Natural killer cell (primary cell): ENCODE data around the gene TJAP1. TPM values are rescaled to one million over a fixed set of nuclear protein-coding genes. Genes with fewer than 3 reads are reported as not detected.

Experiments
- ATAC-seq, 3 donors: fragments of 150-1000 bp in 2 of 3; fragments of 200-7000 bp in 1 of 3; cut with Tn5 transposase; 1 replicate in 1 of 3; 2 replicates in 2 of 3; pipeline ENCODE4 v1.10.0; 2021; ENCODE audit warnings: mild to moderate bottlenecking in 2 of 3, moderate library complexity in 2 of 3
- DNase-seq, 2 donors: peaks; one replicate each; pipeline versions ENCODE4 v3.0.0 to v3.0.0-alpha.2; 2013 to 2021; ENCODE audit warnings: mixed read lengths in 1 of 2
- H3K27ac ChIP-seq: one replicate; pipeline ENCODE4 v1.5.1; 2013; ENCODE audit warnings: mild to moderate bottlenecking, low read length
- H3K27me3 ChIP-seq: one replicate; pipeline ENCODE4 v1.6.1; 2013; ENCODE audit warnings: low read length; ENCODE audit not compliant: control insufficient read depth, insufficient read depth
- H3K36me3 ChIP-seq: one replicate; pipeline ENCODE4 v1.6.1; 2013; ENCODE audit warnings: low read length; ENCODE audit not compliant: control insufficient read depth, insufficient read depth
- H3K4me1 ChIP-seq: one replicate; pipeline ENCODE4 v1.6.1; 2013; ENCODE audit warnings: low read length; ENCODE audit not compliant: control insufficient read depth, insufficient read depth
- H3K4me3 ChIP-seq: one replicate; pipeline ENCODE4 v1.5.1; 2013; ENCODE audit warnings: low read length
- H3K9me3 ChIP-seq: one replicate; pipeline ENCODE4 v1.6.1; 2013; ENCODE audit warnings: low read length; ENCODE audit not compliant: control insufficient read depth, insufficient read depth
- H3K27ac Mint-ChIP-seq, 2 donors: one replicate each; pipeline ENCODE4 v1.8.0; 2022; ENCODE audit warnings: mild to moderate bottlenecking in 2 of 2, mixed read lengths in 2 of 2, moderate library complexity in 1 of 2
- H3K27me3 Mint-ChIP-seq, 2 donors: one replicate each; pipeline ENCODE4 v1.8.0; 2022; ENCODE audit warnings: low read depth in 2 of 2, mixed read lengths in 2 of 2
- H3K36me3 Mint-ChIP-seq: one replicate; pipeline ENCODE4 v1.8.0; 2022; ENCODE audit warnings: mixed read lengths
- H3K4me1 Mint-ChIP-seq, 2 donors: one replicate each; pipeline ENCODE4 v1.8.0; 2022; ENCODE audit warnings: mixed read lengths in 2 of 2
- H3K4me3 Mint-ChIP-seq: one replicate; pipeline ENCODE4 v1.8.0; 2022; ENCODE audit warnings: mild to moderate bottlenecking, moderate library complexity, mixed read lengths
- H3K9me3 Mint-ChIP-seq, 2 donors: one replicate each; pipeline ENCODE4 v1.8.0; 2022; ENCODE audit warnings: mixed read lengths in 2 of 2
- CTCF ChIP-seq: fragments of 200-600 bp; IDR thresholded peaks from one replicate; pipeline ENCODE4 v1.8.0; 2022; ENCODE audit warnings: antibody characterized with exemption
- WGBS: methylation state at CpG from one replicate; pipeline ENCODE4 v1.1.7; 2013; ENCODE audit warnings: missing lambda C conversion rate; ENCODE audit not compliant: insufficient coverage; 5-methylcytosine and 5-hydroxymethylcytosine counted together
- intact Hi-C: fragments of 100-400 bp; cut with micrococcal nuclease; formaldehyde crosslinking; loops from one replicate; pipeline ENCODE4 v1.14.2; 2022
- total RNA-seq, 4 donors: library from RNA; stranded (reverse); fragments of 120-200 nt in 1 of 4; gene quantifications; one replicate each; pipeline versions ENCODE4 v1.2.3 to v1.2.4, GENCODE V29; 2013 to 2022

Gene TJAP1
- total RNA-seq, 3 donors from 2014 or later (not counting 1 experiment from before 2014, with no cell fraction given), result 26.7 to 33.8 (median 29.9) TPM

GRCh38 chr6:43508481-43509141 is 31.2 kb downstream of the TJAP1 start:
- no peak overlapping the region for H3K4me3 ChIP-seq
- 75% methylated on average over 8 of the region's 8 CpGs for WGBS
- no peak for ATAC-seq
- H3K4me1 ChIP-seq, result peaks cover 15% of the 10 kb centered on the region
- no peaks in the 10 kb centered on the region for H3K9me3 ChIP-seq
- Mint-ChIP-seq H3K9me3 (no peaks in the 10 kb centered on the region), H3K36me3 (peaks cover 6% of the 10 kb centered on the region), H3K27ac (peak overlapping the region in 1 of 2 donors; percentile 87), H3K4me1 (peaks cover 7 to 19% of the 10 kb centered on the region in 2 donors), H3K4me3 (peak overlapping the region; percentile 80), H3K27me3 (peaks cover 10 to 12% of the 10 kb centered on the region in 2 donors)
- no peak for DNase-seq
- no peak overlapping the region for H3K27ac ChIP-seq
- peaks cover 17% of the 10 kb centered on the region for H3K27me3 ChIP-seq
- intact Hi-C loops, result loop anchor here (10.0 kb wide), 1 partner anchor 274 kb away; no protein-coding TSS in a partner anchor
- H3K36me3 ChIP-seq, result peaks cover 44% of the 10 kb centered on the region
- no peak for TF ChIP-seq CTCF

GRCh38 chr6:43509142-43509983 is 32.0 kb downstream of the TJAP1 start:
- Mint-ChIP-seq H3K27ac (peak overlapping the region in 1 of 2 donors; percentile 87), H3K36me3 (peaks cover 6% of the 10 kb centered on the region), H3K9me3 (no peaks in the 10 kb centered on the region), H3K27me3 (peaks cover 10 to 12% of the 10 kb centered on the region in 2 donors), H3K4me1 (peaks cover 7 to 24% of the 10 kb centered on the region in 2 donors), H3K4me3 (peak overlapping the region; percentile 80)
- WGBS, result 9% methylated on average over 69 of the region's 69 CpGs
- DNase-seq, result peak in 1 of 2 donors; percentile 36
- Histone ChIP-seq H3K9me3 (no peaks in the 10 kb centered on the region), H3K4me3 (no peak overlapping the region), H3K36me3 (peaks cover 45% of the 10 kb centered on the region), H3K4me1 (peaks cover 15% of the 10 kb centered on the region), H3K27ac (no peak overlapping the region), H3K27me3 (peaks cover 17% of the 10 kb centered on the region)
- no peak for TF ChIP-seq CTCF
- intact Hi-C loops, result loop anchor here (10.0 kb wide), 1 partner anchor 275 kb away; no protein-coding TSS in a partner anchor
- ATAC-seq, result no peak

- no peak within 1 kb of the TSS for H3K4me3 ChIP-seq
- peaks cover 44% of the 10 kb centered on the region for H3K36me3 ChIP-seq
- H3K27me3 Mint-ChIP-seq, result peaks cover 10 to 12% of the 10 kb centered on the region in 2 donors
- peak; percentile 85 to 87 for DNase-seq
- H3K36me3 Mint-ChIP-seq, result peaks cover 6% of the 10 kb centered on the region
- H3K9me3 Mint-ChIP-seq, result no peaks in the 10 kb centered on the region
- H3K27me3 ChIP-seq, result peaks cover 17% of the 10 kb centered on the region
- peak within 1 kb of the TSS in 1 of 2 donors; percentile 87 for H3K27ac Mint-ChIP-seq
- intact Hi-C loops, result loop anchor here (10.0 kb wide), 3 partner anchors 65 to 275 kb away; partner anchors contain the start of genes POLH, XPO5 and ZNF318
- no peak for TF ChIP-seq CTCF
- peaks cover 7 to 28% of the 10 kb centered on the region in 2 donors for H3K4me1 Mint-ChIP-seq
- H3K4me3 Mint-ChIP-seq, result peak within 1 kb of the TSS; percentile 80
- no peak within 1 kb of the TSS for H3K27ac ChIP-seq
- WGBS, result 16% methylated on average over 96 of the region's 96 CpGs
- H3K9me3 ChIP-seq, result no peaks in the 10 kb centered on the region
- peak; percentile 83 to 85 (median 84) for ATAC-seq
- peaks cover 19% of the 10 kb centered on the region for H3K4me1 ChIP-seq
Measured at GRCh38 chr6:43509984-43510826, 32.8 kb downstream of the TJAP1 start, which contains the start of gene LRRC73. Gene LRRC73 (minus strand): TSS chr6:43510346. CDS start chr6:43509785, 561 bp downstream.
